IPS DF 6.9 (cell line): Measurements from ENCODE around the gene PRSS50.

Experiments
- DNase-seq: peaks from one replicate; pipeline ENCODE4 v3.0.0-alpha.2; 2013; ENCODE audit warnings: low read depth, low spot score
- H3K27ac ChIP-seq: one replicate; pipeline ENCODE4 v1.5.1; 2013; ENCODE audit warnings: low read length, control low read depth
- H3K27me3 ChIP-seq: 2 replicates; pipeline ENCODE4 v1.6.1; 2013; ENCODE audit warnings: mild to moderate bottlenecking, low read length; ENCODE audit not compliant: control insufficient read depth, insufficient read depth
- H3K36me3 ChIP-seq: 2 replicates; pipeline ENCODE4 v1.6.1; 2013; ENCODE audit warnings: low read length; ENCODE audit not compliant: control insufficient read depth, insufficient read depth
- H3K4me1 ChIP-seq: 2 replicates; pipeline ENCODE4 v1.6.1; 2013; ENCODE audit warnings: low read length; ENCODE audit not compliant: control insufficient read depth, insufficient read depth
- H3K4me3 ChIP-seq: 2 replicates; pipeline ENCODE4 v1.5.1; 2013; ENCODE audit warnings: mild to moderate bottlenecking, low read length
- H3K9me3 ChIP-seq: 2 replicates; pipeline ENCODE4 v1.6.1; 2013; ENCODE audit warnings: low read length, inconsistent platforms; ENCODE audit not compliant: control insufficient read depth, insufficient read depth
- WGBS: extraction: QIAGEN DNeasy Blood & Tissue Kit; methylation state at CpG from one replicate; pipeline ENCODE4 v1.1.7; 2013; ENCODE audit warnings: mixed read lengths, missing lambda C conversion rate; ENCODE audit not compliant: insufficient read length, insufficient coverage; 5-methylcytosine and 5-hydroxymethylcytosine counted together

PRSS50 gene

GRCh38 chr3:46713898-46714552 lies 3.6 kb downstream of the PRSS50 start:
- WGBS, result no CpG with 5 or more reads among the region's 22 CpGs
- DNase-seq, result no peak
- no peak overlapping the region for H3K27ac ChIP-seq

GRCh38 chr3:46713050-46713897 lies 4.4 kb downstream of the PRSS50 start:
- no peak for DNase-seq
- Histone ChIP-seq H3K9me3 (no peaks in the 10 kb centered on the region), H3K27ac (no peak overlapping the region), H3K27me3 (no peaks in the 10 kb centered on the region), H3K4me1 (no peaks in the 10 kb centered on the region), H3K4me3 (no peak overlapping the region), H3K36me3 (no peaks in the 10 kb centered on the region)
- no CpG with 5 or more reads among the region's 14 CpGs for WGBS

More at GRCh38 chr3:46713898-46714552, 3.6 kb downstream of the PRSS50 start:
- no peaks in the 10 kb centered on the region for H3K36me3 ChIP-seq
- H3K4me3 ChIP-seq, result no peak overlapping the region
- H3K9me3 ChIP-seq, result no peaks in the 10 kb centered on the region
- no peaks in the 10 kb centered on the region for H3K27me3 ChIP-seq
- no peaks in the 10 kb centered on the region for H3K4me1 ChIP-seq

GRCh38 chr3:46712191-46713049 lies 5.2 kb downstream of the PRSS50 start:
- DNase-seq, result no peak
- H3K27me3 ChIP-seq, result no peaks in the 10 kb centered on the region
- WGBS, result no CpG with 5 or more reads among the region's 13 CpGs
- no peak overlapping the region for H3K27ac ChIP-seq
- no peak overlapping the region for H3K4me3 ChIP-seq
- no peaks in the 10 kb centered on the region for H3K9me3 ChIP-seq
- no peaks in the 10 kb centered on the region for H3K4me1 ChIP-seq
- H3K36me3 ChIP-seq, result no peaks in the 10 kb centered on the region

- Histone ChIP-seq H3K4me1 (peaks cover 2% of the 10 kb centered on the region; the same call in 1 of the 2 replicates), H3K36me3 (no peaks in the 10 kb centered on the region), H3K4me3 (no peak overlapping the region), H3K9me3 (no peaks in the 10 kb centered on the region), H3K27ac (no peak overlapping the region), H3K27me3 (no peaks in the 10 kb centered on the region)
- no CpG with 5 or more reads among the region's 7 CpGs for WGBS
- no peak for DNase-seq
These were observed 5.9 kb downstream of the PRSS50 start for GRCh38 chr3:46711760-46712159.

- Histone ChIP-seq H3K9me3 (no peaks in the 10 kb centered on the region), H3K27me3 (no peaks in the 10 kb centered on the region), H3K36me3 (no peaks in the 10 kb centered on the region), H3K27ac (no peak overlapping the region), H3K4me1 (peaks cover 4% of the 10 kb centered on the region; the same call in 1 of the 2 replicates), H3K4me3 (no peak overlapping the region)
- WGBS, result no CpG with 5 or more reads among the region's 2 CpGs
- DNase-seq, result no peak
These were observed 6.4 kb downstream of the PRSS50 start for GRCh38 chr3:46711305-46711704.

GRCh38 chr3:46710671-46711295 lies 6.9 kb downstream of the PRSS50 start:
- no CpG with 5 or more reads among the region's 6 CpGs for WGBS
- Histone ChIP-seq H3K27ac (no peak overlapping the region), H3K4me3 (no peak overlapping the region), H3K27me3 (no peaks in the 10 kb centered on the region), H3K36me3 (no peaks in the 10 kb centered on the region), H3K4me1 (peaks cover 4% of the 10 kb centered on the region; the same call in 1 of the 2 replicates), H3K9me3 (no peaks in the 10 kb centered on the region)
- DNase-seq, result no peak

GRCh38 chr3:46710229-46710628 lies 7.4 kb downstream of the PRSS50 start:
- Histone ChIP-seq H3K36me3 (no peaks in the 10 kb centered on the region), H3K27ac (no peak overlapping the region), H3K4me3 (no peak overlapping the region), H3K4me1 (peaks cover 4% of the 10 kb centered on the region; the same call in 1 of the 2 replicates), H3K9me3 (no peaks in the 10 kb centered on the region), H3K27me3 (no peaks in the 10 kb centered on the region)
- no peak for DNase-seq
- no CpG with 5 or more reads among the region's 7 CpGs for WGBS

- H3K4me3 ChIP-seq, result no peak overlapping the region
These were observed 7.9 kb downstream of the PRSS50 start for GRCh38 chr3:46709721-46710120.

GRCh38 chr3:46709157-46709654 lies 8.5 kb downstream of the PRSS50 start:
- H3K9me3 ChIP-seq, result no peaks in the 10 kb centered on the region
- no peak for DNase-seq
- H3K27me3 ChIP-seq, result no peaks in the 10 kb centered on the region
- H3K4me3 ChIP-seq, result no peak overlapping the region
- no CpG with 5 or more reads among the region's 7 CpGs for WGBS
- H3K27ac ChIP-seq, result no peak overlapping the region
- H3K4me1 ChIP-seq, result peaks cover 4% of the 10 kb centered on the region; the same call in 1 of the 2 replicates
- no peaks in the 10 kb centered on the region for H3K36me3 ChIP-seq

More at GRCh38 chr3:46709721-46710120, 7.9 kb downstream of the PRSS50 start:
- H3K9me3 ChIP-seq, result no peaks in the 10 kb centered on the region
- H3K27me3 ChIP-seq, result no peaks in the 10 kb centered on the region
- no peak overlapping the region for H3K27ac ChIP-seq
- H3K4me1 ChIP-seq, result peaks cover 4% of the 10 kb centered on the region; the same call in 1 of the 2 replicates
- no peak for DNase-seq
- no CpG with 5 or more reads among the region's 6 CpGs for WGBS
- H3K36me3 ChIP-seq, result no peaks in the 10 kb centered on the region
